Testis (tissue), 2 donors: Measurements from ENCODE around the gene HMGXB3.

Experiments used
- POLR2A ChIP-seq: fragments of 450-650 bp; IDR thresholded peaks from one replicate; pipeline ENCODE4 v1.6.1; 2017; ENCODE audit warnings: antibody characterized with exemption, mild to moderate bottlenecking, moderate library complexity
- TF ChIP-seq, protein P1 (sequence below), 3 experiments: fragments of 450-650 bp in 2 of 3; fragments of 200-600 bp in 1 of 3; sonication (generic) in 1 of 3; IDR thresholded peaks; one replicate each; pipeline ENCODE4 v1.5.1; 2016 to 2019; ENCODE audit warnings: antibody characterized with exemption in 3 of 3, mild to moderate bottlenecking in 2 of 3, moderate library complexity in 1 of 3

DNA sequence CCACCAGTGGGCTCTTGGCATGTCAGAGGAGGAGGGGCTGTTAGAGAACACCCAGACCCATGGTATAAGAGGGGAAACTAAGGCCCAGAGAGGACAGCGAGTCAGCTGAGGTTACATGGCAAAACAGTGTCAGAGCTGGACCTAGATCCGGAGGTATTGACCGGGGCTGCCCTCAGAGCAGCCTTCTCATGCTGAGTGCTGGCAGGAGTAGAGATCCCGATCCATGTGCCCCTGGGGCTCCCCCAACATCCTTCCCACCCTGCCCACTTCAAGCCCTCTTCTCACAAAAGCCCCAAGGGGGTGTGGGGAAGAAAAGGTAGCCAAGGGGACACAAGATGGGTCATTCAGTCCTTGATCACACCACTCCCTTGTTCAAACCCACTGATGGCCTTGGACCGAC lies 65.9 kb downstream of the HMGXB3 start:
- TF ChIP-seq, protein P1, sequence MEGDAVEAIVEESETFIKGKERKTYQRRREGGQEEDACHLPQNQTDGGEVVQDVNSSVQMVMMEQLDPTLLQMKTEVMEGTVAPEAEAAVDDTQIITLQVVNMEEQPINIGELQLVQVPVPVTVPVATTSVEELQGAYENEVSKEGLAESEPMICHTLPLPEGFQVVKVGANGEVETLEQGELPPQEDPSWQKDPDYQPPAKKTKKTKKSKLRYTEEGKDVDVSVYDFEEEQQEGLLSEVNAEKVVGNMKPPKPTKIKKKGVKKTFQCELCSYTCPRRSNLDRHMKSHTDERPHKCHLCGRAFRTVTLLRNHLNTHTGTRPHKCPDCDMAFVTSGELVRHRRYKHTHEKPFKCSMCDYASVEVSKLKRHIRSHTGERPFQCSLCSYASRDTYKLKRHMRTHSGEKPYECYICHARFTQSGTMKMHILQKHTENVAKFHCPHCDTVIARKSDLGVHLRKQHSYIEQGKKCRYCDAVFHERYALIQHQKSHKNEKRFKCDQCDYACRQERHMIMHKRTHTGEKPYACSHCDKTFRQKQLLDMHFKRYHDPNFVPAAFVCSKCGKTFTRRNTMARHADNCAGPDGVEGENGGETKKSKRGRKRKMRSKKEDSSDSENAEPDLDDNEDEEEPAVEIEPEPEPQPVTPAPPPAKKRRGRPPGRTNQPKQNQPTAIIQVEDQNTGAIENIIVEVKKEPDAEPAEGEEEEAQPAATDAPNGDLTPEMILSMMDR (IDR thresholded peaks at IDR 0.05) = no peak
- no peak for TF ChIP-seq POLR2A
